Measurements from ENCODE around the gene MADD. TPM values are rescaled to one million over a fixed set of nuclear protein-coding genes. Genes with fewer than 3 reads are reported as not detected.

Gene MADD
- total RNA-seq, 1 donor from 2014 or later = 88.1 TPM

- intact Hi-C loops (cut with micrococcal nuclease) = loop anchor here (10.0 kb wide), 1 partner anchor 471 kb away; no protein-coding TSS in a partner anchor
Measured at GRCh38 chr11:47355283-47356128, 85.6 kb downstream of the MADD start.

GRCh38 chr11:47356129-47356997 lies 86.4 kb downstream of the MADD start:
- intact Hi-C loops (cut with micrococcal nuclease) = loop anchor here (10.0 kb wide), 1 partner anchor 472 kb away; no protein-coding TSS in a partner anchor

- intact Hi-C loops (cut with micrococcal nuclease) = loop anchor here (10.0 kb wide), 1 partner anchor 472 kb away; no protein-coding TSS in a partner anchor
Measured at GRCh38 chr11:47356998-47357329, 87.0 kb downstream of the MADD start.

DNA sequence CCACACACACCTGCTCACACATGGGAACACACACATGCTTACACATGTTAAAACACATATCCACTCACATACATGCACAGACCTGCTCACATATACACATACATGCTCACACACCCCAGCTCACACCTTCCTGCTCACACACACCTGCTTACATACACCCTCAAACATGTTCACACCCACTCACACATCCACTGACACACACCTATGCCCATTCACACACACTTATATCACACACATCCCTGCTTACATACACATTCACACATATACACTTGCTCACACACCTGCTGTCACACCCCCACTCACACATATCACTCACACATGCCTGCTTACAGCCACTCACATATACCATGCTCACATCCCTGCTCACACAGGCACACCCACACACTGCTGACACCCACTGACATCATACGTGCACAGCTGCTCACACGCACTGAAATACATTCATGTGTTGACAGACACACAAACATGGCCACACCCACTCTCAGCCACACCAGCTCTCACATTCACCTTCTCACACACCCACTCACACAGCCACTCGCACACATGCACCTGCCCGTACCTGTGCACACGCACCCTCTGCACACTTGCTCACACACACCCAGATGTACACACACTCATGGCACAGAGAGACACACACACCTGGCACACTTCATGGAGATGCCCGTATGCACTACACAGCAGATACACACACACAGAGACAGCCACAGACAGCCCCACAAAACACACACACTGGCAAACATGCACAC lies 88.2 kb downstream of the MADD start:
- intact Hi-C loops (cut with micrococcal nuclease) = loop anchor here (10.0 kb wide), 1 partner anchor 473 kb away; no protein-coding TSS in a partner anchor

DNA sequence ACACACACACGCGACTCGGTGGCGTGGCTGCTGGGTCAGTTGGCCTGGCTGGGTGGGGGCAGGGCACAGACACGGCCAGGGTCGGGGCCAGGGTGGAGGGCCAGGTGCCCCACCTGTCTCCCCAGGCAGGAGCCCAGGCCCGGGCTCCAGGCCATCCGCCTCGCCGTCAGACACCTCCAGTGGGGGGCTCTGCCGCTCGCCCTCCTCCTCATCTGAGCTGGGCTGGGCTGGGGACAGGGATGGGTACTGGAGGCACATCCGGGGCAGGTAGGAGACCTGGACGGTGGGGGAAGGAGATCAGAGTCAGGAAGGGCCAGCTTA lies 88.8 kb downstream of the MADD start:
- intact Hi-C loops (cut with micrococcal nuclease) = loop anchor here (10.0 kb wide), 1 partner anchor 474 kb away; no protein-coding TSS in a partner anchor

GRCh38 chr11:47359162-47359561 lies 89.2 kb downstream of the MADD start:
- intact Hi-C loops (cut with micrococcal nuclease) = loop anchor here (10.0 kb wide), 1 partner anchor 474 kb away; no protein-coding TSS in a partner anchor

- intact Hi-C loops (cut with micrococcal nuclease) = loop anchor here (10.0 kb wide), 1 partner anchor 475 kb away; no protein-coding TSS in a partner anchor
Measured at GRCh38 chr11:47359586-47359985, 89.7 kb downstream of the MADD start.

DNA sequence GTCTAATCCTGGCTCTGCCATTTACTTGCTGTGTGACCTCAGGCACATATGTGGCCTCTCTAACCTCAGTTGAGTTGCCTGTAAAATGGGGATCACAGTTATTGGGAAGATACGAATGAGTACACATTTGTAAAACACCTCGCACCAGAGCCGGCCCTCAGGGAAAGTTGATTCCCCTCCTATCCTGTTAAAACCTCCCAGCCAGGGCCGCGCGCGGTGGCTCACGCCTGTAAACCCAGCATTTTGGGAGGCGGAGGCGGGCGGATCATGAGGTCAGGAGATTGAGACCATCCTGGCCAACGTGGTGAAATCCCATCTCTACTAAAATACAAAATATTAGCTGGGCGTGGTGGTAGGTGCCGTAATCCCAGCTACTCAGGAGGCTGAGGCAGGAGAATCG lies 90.4 kb downstream of the MADD start:
- intact Hi-C loops (cut with micrococcal nuclease) = no loop called here

DNA sequence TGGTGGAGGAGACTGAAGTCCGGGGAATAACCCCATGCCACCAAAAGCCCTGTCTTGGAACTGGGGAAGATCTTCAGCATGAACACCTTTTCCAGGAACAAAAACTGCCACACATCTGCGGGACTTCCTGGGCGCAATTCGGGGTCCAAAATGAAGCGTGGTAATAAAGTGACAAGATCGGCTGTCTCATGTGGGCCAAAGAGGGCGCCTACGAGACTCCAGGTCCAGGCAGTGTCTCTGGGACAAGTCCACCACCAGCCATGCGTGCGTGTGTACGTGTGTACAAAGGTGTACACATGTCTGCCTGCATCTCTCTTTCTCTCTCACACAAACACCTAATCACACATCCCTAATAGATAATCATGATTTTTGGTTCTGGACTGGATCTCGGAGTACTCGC lies 91.5 kb downstream of the MADD start:
- intact Hi-C loops (cut with micrococcal nuclease) = no loop called here

DNA sequence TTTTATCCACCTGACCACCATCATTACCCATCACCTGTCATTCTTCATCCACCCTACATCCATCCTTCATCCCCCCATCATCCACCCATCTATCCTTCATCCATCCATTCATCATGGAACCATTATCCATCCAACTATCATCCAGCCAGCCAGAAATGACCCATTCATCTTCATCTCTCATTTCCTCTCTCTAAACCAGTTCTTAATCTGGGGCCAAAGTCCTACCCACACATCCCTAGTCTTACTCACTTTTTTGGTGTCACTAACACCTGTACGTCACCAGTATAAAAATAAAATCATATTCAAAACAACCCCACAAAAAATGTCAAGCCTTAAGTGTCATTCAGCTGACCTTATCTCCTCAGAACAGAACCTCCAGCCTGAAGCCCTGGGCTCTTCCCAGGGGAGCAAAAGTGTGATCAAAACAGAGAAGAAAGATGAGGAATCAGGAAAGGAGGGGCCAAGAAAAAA lies 96.1 kb downstream of the MADD start:
- intact Hi-C loops (cut with micrococcal nuclease) = no loop called here

DNA sequence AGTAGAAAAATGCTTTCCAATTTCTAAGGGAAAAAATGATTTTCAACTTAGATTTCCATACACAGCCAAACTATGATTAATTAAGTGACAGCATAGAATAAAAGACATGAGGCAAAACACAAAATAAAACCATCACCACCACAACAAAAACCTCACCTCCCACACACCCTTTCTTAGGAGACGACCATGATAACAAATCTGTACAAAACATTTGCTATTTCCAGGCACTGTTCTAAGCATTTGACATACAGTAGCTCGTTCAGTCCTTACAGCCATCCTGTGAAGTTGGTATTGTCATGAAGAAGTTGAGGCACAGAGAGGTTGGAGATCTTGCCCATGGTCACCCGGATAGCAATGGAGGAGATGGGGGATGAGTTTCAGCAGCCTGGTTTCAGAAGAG lies 99.7 kb downstream of the MADD start:
- intact Hi-C loops (cut with micrococcal nuclease) = loop anchor here (5.0 kb wide), 1 partner anchor 248 kb away; no protein-coding TSS in a partner anchor

- intact Hi-C loops (cut with micrococcal nuclease) = loop anchor here (5.0 kb wide), 1 partner anchor 245 kb away; no protein-coding TSS in a partner anchor
Measured at GRCh38 chr11:47372422-47372821, 102.5 kb downstream of the MADD start.

DNA sequence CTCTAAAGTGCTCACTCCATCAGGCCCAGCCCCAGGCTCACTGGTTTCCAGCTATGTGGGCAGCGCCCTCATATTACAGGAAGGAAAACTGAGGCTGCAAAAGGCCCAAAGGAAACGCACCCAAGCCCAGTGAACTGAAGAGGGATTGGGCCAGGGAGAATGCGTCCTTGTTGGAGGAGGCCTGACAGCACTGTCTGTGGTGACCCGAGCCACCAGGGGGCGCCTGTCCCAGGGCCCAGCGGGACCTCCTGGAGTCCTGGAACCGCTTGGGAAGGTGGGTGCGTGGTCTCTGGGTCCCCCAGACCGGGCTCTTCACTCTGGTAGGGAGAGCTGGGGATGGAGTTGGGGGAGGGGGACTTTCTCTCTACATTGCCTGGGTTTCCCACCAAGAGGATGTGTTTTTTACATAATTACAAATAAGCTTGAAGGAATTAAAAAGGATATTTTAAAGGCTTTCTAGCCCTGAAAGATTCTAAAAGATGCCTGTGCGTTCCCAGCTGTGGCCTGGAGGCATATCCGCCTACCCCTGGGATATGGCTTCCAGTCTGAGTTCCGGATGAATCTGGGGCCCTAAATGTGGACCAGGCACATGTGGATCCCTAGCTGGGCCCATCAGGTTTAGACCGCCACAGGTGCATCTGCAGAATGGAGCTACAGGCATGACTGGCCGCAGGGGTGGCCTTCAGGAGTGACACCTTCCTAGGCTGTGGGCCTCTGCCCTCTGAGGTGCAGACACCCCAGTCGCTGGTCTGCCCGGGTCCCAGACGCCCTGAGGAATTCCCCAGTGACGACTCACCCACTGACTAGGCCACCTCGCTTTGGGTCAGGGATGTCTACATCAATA lies 104.2 kb downstream of the MADD start:
- intact Hi-C loops (cut with micrococcal nuclease) = loop anchor here (1.0 to 5.0 kb wide), 6 partner anchors 34 to 479 kb away; partner anchors contain the start of genes PSMC3 and SLC39A13

DNA sequence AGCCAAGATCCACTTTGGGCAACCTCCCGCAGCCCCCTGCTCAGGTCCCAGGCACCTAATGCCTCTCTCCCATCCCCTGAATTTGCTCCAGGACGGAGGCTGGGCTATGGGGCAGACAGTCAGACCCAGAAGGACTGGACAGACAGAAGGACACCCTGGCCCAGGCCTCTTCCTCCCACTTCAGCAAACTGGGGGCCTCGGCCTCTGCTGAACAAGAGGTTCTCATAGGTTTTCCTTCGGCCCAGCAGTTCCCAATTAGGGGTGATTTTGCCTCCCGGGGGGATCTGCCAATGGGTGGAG lies 104.7 kb downstream of the MADD start:
- intact Hi-C loops (cut with micrococcal nuclease) = loop anchor here (1.0 to 5.0 kb wide), 6 partner anchors 34 to 479 kb away; partner anchors contain the start of genes PSMC3 and SLC39A13

DNA sequence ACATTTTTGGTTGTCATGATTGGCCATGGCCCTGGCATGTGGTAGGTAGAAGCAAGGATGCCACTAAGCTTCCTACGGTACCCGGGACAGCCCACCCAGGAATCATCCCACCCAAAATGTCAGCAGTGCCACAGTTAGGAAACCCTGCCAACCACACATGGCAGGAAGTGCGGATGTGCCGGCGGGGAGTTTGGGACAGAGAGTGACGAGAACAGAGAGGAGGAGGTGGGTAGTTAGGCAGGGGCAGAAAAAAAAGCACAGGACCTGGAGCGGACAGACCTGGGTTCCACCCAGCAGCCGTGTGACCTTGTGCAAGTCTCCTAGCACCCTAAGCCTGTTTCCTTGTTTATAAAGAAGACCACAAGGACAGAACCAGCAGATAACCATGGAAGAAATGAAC lies 105.1 kb downstream of the MADD start:
- intact Hi-C loops (cut with micrococcal nuclease) = no loop called here

GRCh38 chr11:47375546-47376085 lies 105.7 kb downstream of the MADD start:
- intact Hi-C loops (cut with micrococcal nuclease) = no loop called here

DNA sequence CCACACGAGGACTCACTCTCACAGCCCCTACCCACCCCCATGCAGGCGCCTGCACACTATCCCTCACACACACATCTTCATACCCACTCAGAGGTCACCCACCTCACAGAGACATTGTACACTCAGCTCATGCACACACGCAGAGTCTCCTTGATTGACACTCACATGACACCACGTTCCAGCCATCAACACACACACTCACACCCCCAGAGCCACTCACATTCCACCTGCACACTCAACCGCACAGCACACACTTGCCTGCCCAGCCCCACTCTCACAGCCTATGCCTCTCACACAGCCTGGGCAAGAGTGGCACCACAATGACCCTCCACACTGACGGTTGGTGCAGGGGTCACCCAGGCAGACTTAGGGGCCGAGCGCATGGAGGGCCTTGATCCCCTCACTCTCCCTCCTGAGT lies 106.2 kb downstream of the MADD start:
- intact Hi-C loops (cut with micrococcal nuclease) = no loop called here

DNA sequence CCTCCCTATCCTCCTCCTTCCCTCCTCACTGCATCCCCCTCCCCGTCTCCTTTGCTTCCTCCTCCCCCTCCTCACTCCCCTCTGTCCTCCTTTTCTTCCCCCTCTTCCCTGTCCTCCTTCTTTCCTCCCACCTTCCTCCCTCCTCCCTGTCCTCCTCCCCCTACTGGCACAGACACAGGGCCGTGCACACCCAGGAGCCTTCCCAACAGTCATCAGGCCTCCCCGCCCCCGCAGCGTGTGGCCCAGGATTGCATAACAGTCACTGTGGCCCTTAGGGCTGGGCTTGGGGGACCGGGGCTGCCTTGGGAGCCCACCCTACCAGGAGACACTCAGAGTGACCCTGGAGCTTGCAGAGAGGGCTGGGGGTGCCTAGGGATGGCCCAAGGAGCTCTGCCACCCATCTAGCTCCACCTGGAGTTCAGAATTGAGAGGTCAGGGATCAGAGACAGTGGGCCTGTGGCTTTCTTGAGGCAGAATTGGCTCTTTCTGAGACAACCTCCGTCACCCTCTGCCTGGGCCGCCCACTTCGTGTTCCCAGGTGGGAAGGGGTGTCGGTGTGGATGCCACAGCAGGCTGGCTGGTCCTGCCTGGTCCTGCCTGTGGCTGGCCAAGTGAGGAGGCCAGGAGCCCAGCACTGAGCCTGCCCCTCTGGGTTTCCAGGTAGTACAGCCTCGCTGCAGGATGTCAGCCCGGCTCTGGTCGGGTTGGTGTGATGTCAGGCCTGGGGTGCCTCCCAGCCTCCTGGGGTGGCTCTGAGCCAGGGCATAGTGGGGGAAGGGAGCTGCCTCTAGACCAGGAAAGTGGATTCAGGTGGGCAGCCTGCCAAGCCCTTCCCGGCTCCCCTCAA lies 106.8 kb downstream of the MADD start:
- intact Hi-C loops (cut with micrococcal nuclease) = no loop called here

- intact Hi-C loops (cut with micrococcal nuclease) = no loop called here
Measured at GRCh38 chr11:47377571-47378009, 107.7 kb downstream of the MADD start.
